ENCODE measurements around the gene A2ML1. TPM values are rescaled to one million over a fixed set of nuclear protein-coding genes. Genes with fewer than 3 reads are reported as not detected.

Gene A2ML1
- total RNA-seq, 1 donor from 2014 or later, result 0.43 TPM

DNA sequence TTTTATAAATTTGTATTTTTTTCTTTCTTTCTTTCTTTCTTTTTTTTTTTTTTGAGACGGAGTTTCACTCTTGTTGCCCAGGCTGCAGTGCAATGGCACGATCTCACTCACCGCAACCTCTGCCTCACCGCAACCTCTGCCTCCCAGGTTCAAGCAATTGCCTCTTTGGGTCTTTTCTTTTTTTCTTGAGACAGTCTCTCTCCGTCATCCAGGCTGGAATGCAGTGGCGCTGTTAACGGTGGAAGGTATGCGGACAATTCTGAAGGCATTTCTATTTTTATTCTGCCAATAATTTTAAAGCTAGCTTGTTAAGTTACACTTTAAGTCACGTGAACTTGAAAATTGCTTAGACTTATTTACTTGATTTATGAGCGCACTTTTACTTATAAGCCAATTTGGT lies 83.1 kb downstream of the A2ML1 start:
- H3K27ac ChIP-seq, result no peak overlapping the region
- H3K4me1 ChIP-seq, result peaks cover 18% of the 10 kb centered on the region
- TF ChIP-seq EZH2 (IDR thresholded peaks at IDR 0.05) (no peak), EZH2phosphoT487 (IDR thresholded peaks at IDR 0.05) (no peak)
- TF ChIP-seq, protein P1, sequence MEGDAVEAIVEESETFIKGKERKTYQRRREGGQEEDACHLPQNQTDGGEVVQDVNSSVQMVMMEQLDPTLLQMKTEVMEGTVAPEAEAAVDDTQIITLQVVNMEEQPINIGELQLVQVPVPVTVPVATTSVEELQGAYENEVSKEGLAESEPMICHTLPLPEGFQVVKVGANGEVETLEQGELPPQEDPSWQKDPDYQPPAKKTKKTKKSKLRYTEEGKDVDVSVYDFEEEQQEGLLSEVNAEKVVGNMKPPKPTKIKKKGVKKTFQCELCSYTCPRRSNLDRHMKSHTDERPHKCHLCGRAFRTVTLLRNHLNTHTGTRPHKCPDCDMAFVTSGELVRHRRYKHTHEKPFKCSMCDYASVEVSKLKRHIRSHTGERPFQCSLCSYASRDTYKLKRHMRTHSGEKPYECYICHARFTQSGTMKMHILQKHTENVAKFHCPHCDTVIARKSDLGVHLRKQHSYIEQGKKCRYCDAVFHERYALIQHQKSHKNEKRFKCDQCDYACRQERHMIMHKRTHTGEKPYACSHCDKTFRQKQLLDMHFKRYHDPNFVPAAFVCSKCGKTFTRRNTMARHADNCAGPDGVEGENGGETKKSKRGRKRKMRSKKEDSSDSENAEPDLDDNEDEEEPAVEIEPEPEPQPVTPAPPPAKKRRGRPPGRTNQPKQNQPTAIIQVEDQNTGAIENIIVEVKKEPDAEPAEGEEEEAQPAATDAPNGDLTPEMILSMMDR (IDR thresholded peaks at IDR 0.05), result no peak
- Mint-ChIP-seq H3K36me3 (no peaks in the 10 kb centered on the region), H3K9me3 (peaks cover 6% of the 10 kb centered on the region), H3K4me3 (no peak overlapping the region), H3K27me3 (ENCODE audit: insufficient read depth, low read depth) (peaks cover 2% of the 10 kb centered on the region), H3K27ac (no peak overlapping the region), H3K4me1 (peaks cover 23% of the 10 kb centered on the region)
- H3K4me3 ChIP-seq, result no peak overlapping the region
- H2AFZ ChIP-seq (replicated peaks), result peak overlapping the region; percentile 74
- peak; percentile 27 for DNase-seq (ENCODE audit: low spot score)
- H3K9me3 ChIP-seq (ENCODE audit: low read depth), result no peaks in the 10 kb centered on the region
- no peak overlapping the region for H3K9ac ChIP-seq
- no peak overlapping the region for H3K4me2 ChIP-seq
- no peaks in the 10 kb centered on the region for H3K79me2 ChIP-seq (ENCODE audit: low read depth)
- no peaks in the 10 kb centered on the region for H4K20me1 ChIP-seq (ENCODE audit: low read depth)
- no peaks in the 10 kb centered on the region for H3K27me3 ChIP-seq
- H3K36me3 ChIP-seq, result no peaks in the 10 kb centered on the region
- peaks cover 15% of the 10 kb centered on the region for H3F3A ChIP-seq (ENCODE audit: low read depth)

DNA sequence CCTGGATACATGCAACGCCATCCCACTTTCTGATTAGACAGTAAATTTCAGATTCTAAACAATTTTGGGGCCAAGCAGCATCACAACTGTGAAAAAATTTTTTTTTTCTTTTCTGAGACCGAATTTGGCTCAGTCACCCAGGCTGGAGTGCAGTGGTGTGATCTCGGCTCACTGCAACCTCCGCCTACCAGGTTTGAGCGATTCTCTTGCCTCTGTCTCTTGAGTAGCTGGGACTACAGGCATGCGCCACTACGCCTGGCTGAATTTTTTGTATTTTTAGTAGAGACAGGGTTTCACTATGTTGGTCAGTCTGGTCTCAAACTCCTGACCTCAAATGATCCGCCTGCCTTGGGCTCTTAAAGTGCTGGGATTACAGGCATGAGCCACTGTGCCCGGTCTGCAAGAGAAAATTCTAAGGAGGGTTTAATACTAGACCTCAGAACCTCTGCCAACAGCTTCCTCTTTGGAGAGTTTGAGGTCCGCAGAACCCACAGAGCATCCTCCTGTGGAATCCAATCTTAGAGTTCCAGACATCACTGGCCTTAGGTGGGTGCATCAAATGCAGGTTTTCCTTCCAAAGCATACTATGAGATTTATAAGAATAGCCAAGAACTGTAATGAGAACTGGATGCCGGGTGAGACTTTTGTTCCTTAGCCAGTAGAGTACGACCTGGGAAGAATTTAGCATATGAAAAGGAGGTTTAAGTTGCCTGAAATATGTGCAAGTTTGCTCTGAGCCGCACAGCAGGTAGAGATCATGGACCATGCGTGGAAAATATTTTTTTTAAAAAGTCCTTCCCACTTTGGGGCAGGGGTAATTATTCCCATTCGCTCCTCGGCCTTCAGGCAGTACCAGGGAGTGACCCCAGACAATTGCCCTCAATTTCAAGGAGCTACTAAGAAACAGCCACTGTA lies 84.1 kb downstream of the A2ML1 start:
- peaks cover 26% of the 10 kb centered on the region for H3K4me1 ChIP-seq
- no peak overlapping the region for H3K9ac ChIP-seq
- no peaks in the 10 kb centered on the region for H4K20me1 ChIP-seq (ENCODE audit: low read depth)
- H3K27me3 ChIP-seq, result no peaks in the 10 kb centered on the region
- H3K27ac ChIP-seq, result no peak overlapping the region
- no peak overlapping the region for H3K4me3 ChIP-seq
- H3K9me3 ChIP-seq (ENCODE audit: low read depth), result no peaks in the 10 kb centered on the region
- peaks cover 22% of the 10 kb centered on the region for H3F3A ChIP-seq (ENCODE audit: low read depth)
- Mint-ChIP-seq H3K27ac (no peak overlapping the region), H3K27me3 (ENCODE audit: insufficient read depth, low read depth) (peaks cover 2% of the 10 kb centered on the region), H3K4me1 (peaks cover 28% of the 10 kb centered on the region), H3K36me3 (no peaks in the 10 kb centered on the region), H3K4me3 (no peak overlapping the region), H3K9me3 (peaks cover 2% of the 10 kb centered on the region)
- H3K79me2 ChIP-seq (ENCODE audit: low read depth), result no peaks in the 10 kb centered on the region
- no peaks in the 10 kb centered on the region for H3K36me3 ChIP-seq
- peak overlapping the region; percentile 74 for H2AFZ ChIP-seq (replicated peaks)
- no peak for DNase-seq (ENCODE audit: low spot score)
- peak overlapping the region; percentile 11 for H3K4me2 ChIP-seq
- TF ChIP-seq EZH2 (IDR thresholded peaks at IDR 0.05) (no peak), EZH2phosphoT487 (IDR thresholded peaks at IDR 0.05) (no peak)
- TF ChIP-seq, protein P1 (IDR thresholded peaks at IDR 0.05), result no peak

DNA sequence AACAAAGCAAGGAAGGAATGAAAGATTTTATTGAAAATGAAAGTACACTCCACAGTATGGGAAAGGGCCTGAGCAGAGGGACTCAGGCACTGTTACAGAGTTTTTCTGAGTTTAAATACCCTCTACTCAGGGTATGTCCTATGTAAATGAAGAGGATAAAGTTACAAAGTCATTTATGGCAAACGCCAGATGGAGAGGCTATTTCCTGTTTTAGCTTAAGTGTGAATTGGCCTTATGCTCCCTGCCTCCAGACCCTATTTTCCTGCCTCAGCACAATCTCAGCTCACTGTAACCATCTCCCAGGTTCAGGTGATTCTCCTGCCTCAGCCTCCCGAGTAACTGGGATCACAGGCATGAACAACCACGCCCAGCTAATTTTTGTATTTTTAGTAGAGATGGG lies 85.1 kb downstream of the A2ML1 start:
- Mint-ChIP-seq H3K4me3 (no peak overlapping the region), H3K4me1 (peaks cover 38% of the 10 kb centered on the region), H3K36me3 (no peaks in the 10 kb centered on the region), H3K9me3 (no peaks in the 10 kb centered on the region), H3K27ac (peak overlapping the region; percentile 50), H3K27me3 (ENCODE audit: insufficient read depth, low read depth) (no peaks in the 10 kb centered on the region)
- Histone ChIP-seq H3K4me3 (no peak overlapping the region), H3K36me3 (no peaks in the 10 kb centered on the region), H4K20me1 (ENCODE audit: low read depth) (no peaks in the 10 kb centered on the region), H3K27ac (no peak overlapping the region), H2AFZ (replicated peaks) (peak overlapping the region; percentile 74), H3K9me3 (ENCODE audit: low read depth) (no peaks in the 10 kb centered on the region), H3K79me2 (ENCODE audit: low read depth) (no peaks in the 10 kb centered on the region), H3K4me1 (peaks cover 36% of the 10 kb centered on the region), H3K27me3 (no peaks in the 10 kb centered on the region), H3F3A (ENCODE audit: low read depth) (peaks cover 32% of the 10 kb centered on the region), H3K4me2 (no peak overlapping the region), H3K9ac (no peak overlapping the region)
- DNase-seq (ENCODE audit: low spot score), result no peak
- TF ChIP-seq EZH2phosphoT487 (IDR thresholded peaks at IDR 0.05), result no peak
- TF ChIP-seq, protein P1 (IDR thresholded peaks at IDR 0.05), result no peak
- no peak for TF ChIP-seq EZH2 (IDR thresholded peaks at IDR 0.05)

Measured in neural progenitor cell (in vitro differentiated cells).